Stimulated activated CD8-positive, alpha-beta memory T cell treated with anti-CD3 and anti-CD28 coated beads, Interleukin-12 subunit alpha, Interleukin-12 subunit beta, amount 100 ng/mL, for 4 hours (primary cell): ENCODE measurements around the gene ZNF440.
"Not testable (repeated sequence)": the region's sequence is repeated elsewhere in the genome, so short reads cannot be mapped to it uniquely, and the experiment has no call there.

ENCODE experiments used
- DNase-seq: peaks from one replicate; pipeline ENCODE4 v3.0.0-alpha.2; 2020; ENCODE audit warnings: low read depth

Gene ZNF440

GRCh38 chr19:11814029-11814699, at the start of gene ZNF440:
TSS of gene ZNF440 (plus strand) at chr19:11814273. CDS start at chr19:11814448, 175 bp downstream.
- peak; percentile 75 for DNase-seq

- DNase-seq, result peak; percentile 82
Measured at GRCh38 chr19:11766597-11767591, 47.2 kb upstream of the ZNF440 start, which contains the start of gene ZNF441. TSS of gene ZNF441 (plus strand) at chr19:11767000. CDS start at chr19:11767194, 194 bp downstream.

GRCh38 chr19:11767633-11768133, 46.4 kb upstream of the ZNF440 start:
- no peak for DNase-seq

GRCh38 chr19:11769995-11770394, 44.1 kb upstream of the ZNF440 start:
- no peak for DNase-seq

GRCh38 chr19:11771520-11771919, 42.6 kb upstream of the ZNF440 start:
- not testable (repeated sequence) for DNase-seq

GRCh38 chr19:11776669-11777068, 37.4 kb upstream of the ZNF440 start:
- DNase-seq, result not testable (repeated sequence)

- no peak for DNase-seq
Measured at GRCh38 chr19:11780431-11781020, 33.5 kb upstream of the ZNF440 start.

GRCh38 chr19:11781295-11782057, 32.6 kb upstream of the ZNF440 start:
- no peak for DNase-seq

- DNase-seq, result no peak
Measured at GRCh38 chr19:11783767-11784166, 30.3 kb upstream of the ZNF440 start.

GRCh38 chr19:11784356-11784755, 29.7 kb upstream of the ZNF440 start:
- DNase-seq, result no peak

- no peak for DNase-seq
Measured at GRCh38 chr19:11787536-11787935, 26.5 kb upstream of the ZNF440 start.

- DNase-seq, result no peak
Measured at GRCh38 chr19:11792942-11793341, 21.1 kb upstream of the ZNF440 start.

GRCh38 chr19:11797491-11797890, 16.6 kb upstream of the ZNF440 start:
- peak; percentile 45 for DNase-seq

- DNase-seq, result peak; percentile 70
Measured at GRCh38 chr19:11798391-11799330, 15.4 kb upstream of the ZNF440 start, which contains the start of gene ZNF491. TSS of gene ZNF491 (plus strand) at chr19:11798523. CDS start at chr19:11805954, 7,431 bp downstream.

GRCh38 chr19:11806354-11807098, 7.5 kb upstream of the ZNF440 start:
- DNase-seq, result no peak

- DNase-seq, result no peak
Measured at GRCh38 chr19:11807099-11807380, 7.0 kb upstream of the ZNF440 start.

GRCh38 chr19:11813703-11814028, 407 bp upstream of the ZNF440 start:
- DNase-seq, result no peak

GRCh38 chr19:11814700-11815035, 595 bp downstream of the ZNF440 start:
- no peak for DNase-seq

- DNase-seq, result no peak
Measured at GRCh38 chr19:11821474-11822109, 7.5 kb downstream of the ZNF440 start.
